ENCODE results near the gene BIN1. TPM values are rescaled to one million over a fixed set of nuclear protein-coding genes. Genes with fewer than 3 reads are reported as not detected.

The BIN1 gene
- total and polyA plus RNA-seq, 4 donors: 15.4 to 37.9 (median 21.6) TPM

- Histone ChIP-seq H3K4me1 (ENCODE audit: control insufficient read depth in 1 of 2, insufficient read depth in 2 of 2, low read length in 2 of 2) (no peaks in the 10 kb centered on the region), H3K9me3 (ENCODE audit: control insufficient read depth, low read length) (no peaks in the 10 kb centered on the region), H3K4me3 (ENCODE audit: low read length in 2 of 2) (no peak overlapping the region), H3K27me3 (ENCODE audit: control insufficient read depth in 1 of 2, insufficient read depth in 2 of 2, low read length in 1 of 2) (no peaks in the 10 kb centered on the region), H3K36me3 (ENCODE audit: control insufficient read depth in 1 of 2, insufficient read depth in 2 of 2, low read length in 1 of 2) (no peaks in the 10 kb centered on the region), H3K27ac (ENCODE audit: low read depth in 1 of 2, low read length in 2 of 2) (no peak overlapping the region)
- DNase-seq (peak; percentile 38 to 72), ATAC-seq (ENCODE audit: low FRiP score) (no peak)
- WGBS, 2 donors: 90 to 93% methylated on average over 24 of the region's 24 CpGs
- intact Hi-C loops (cut with DNase I): loop anchor here in 1 of 2 donors (5.0 kb wide), 1 partner anchor 36 kb away; no protein-coding TSS in a partner anchor
These were observed 3.5 kb downstream of the BIN1 start for GRCh38 chr2:127103243-127104165.

GRCh38 chr2:127102521-127103242, 4.3 kb downstream of the BIN1 start:
- no peaks in the 10 kb centered on the region for H3K27me3 ChIP-seq (ENCODE audit: control insufficient read depth in 1 of 2, insufficient read depth in 2 of 2, low read length in 1 of 2)
- intact Hi-C loops (cut with DNase I): loop anchor here in 1 of 2 donors (5.0 kb wide), 1 partner anchor 35 kb away; no protein-coding TSS in a partner anchor
- H3K9me3 ChIP-seq (ENCODE audit: control insufficient read depth, low read length): no peaks in the 10 kb centered on the region
- no peaks in the 10 kb centered on the region for H3K36me3 ChIP-seq (ENCODE audit: control insufficient read depth in 1 of 2, insufficient read depth in 2 of 2, low read length in 1 of 2)
- ATAC-seq (ENCODE audit: low FRiP score) (no peak), DNase-seq (peak; percentile 22 to 41)
- 87 to 89% methylated on average over 5 of the region's 5 CpGs for WGBS, 2 donors
- H3K27ac ChIP-seq (ENCODE audit: low read depth in 1 of 2, low read length in 2 of 2): no peak overlapping the region
- H3K4me3 ChIP-seq (ENCODE audit: low read length in 2 of 2): no peak overlapping the region
- H3K4me1 ChIP-seq (ENCODE audit: control insufficient read depth in 1 of 2, insufficient read depth in 2 of 2, low read length in 2 of 2): no peaks in the 10 kb centered on the region

GRCh38 chr2:127101756-127102477, 5.0 kb downstream of the BIN1 start:
- no peak overlapping the region for H3K27ac ChIP-seq (ENCODE audit: low read depth in 1 of 2, low read length in 2 of 2)
- no peaks in the 10 kb centered on the region for H3K27me3 ChIP-seq (ENCODE audit: control insufficient read depth in 1 of 2, insufficient read depth in 2 of 2, low read length in 1 of 2)
- intact Hi-C loops (cut with DNase I): loop anchor here in 1 of 2 donors (5.0 kb wide), 1 partner anchor 35 kb away; no protein-coding TSS in a partner anchor
- DNase-seq: peak in 1 of 2 donors; percentile 44
- H3K36me3 ChIP-seq (ENCODE audit: control insufficient read depth in 1 of 2, insufficient read depth in 2 of 2, low read length in 1 of 2): no peaks in the 10 kb centered on the region
- no peaks in the 10 kb centered on the region for H3K9me3 ChIP-seq (ENCODE audit: control insufficient read depth, low read length)
- H3K4me3 ChIP-seq (ENCODE audit: low read length in 2 of 2): no peak overlapping the region
- WGBS, 2 donors: 90 to 94% methylated on average over 10 of the region's 10 CpGs
- H3K4me1 ChIP-seq (ENCODE audit: control insufficient read depth in 1 of 2, insufficient read depth in 2 of 2, low read length in 2 of 2): no peaks in the 10 kb centered on the region
- no peak for ATAC-seq (ENCODE audit: low FRiP score)

- no peaks in the 10 kb centered on the region for H3K36me3 ChIP-seq (ENCODE audit: control insufficient read depth in 1 of 2, insufficient read depth in 2 of 2, low read length in 1 of 2)
- intact Hi-C loops (cut with DNase I): loop anchor here in 1 of 2 donors (5.0 kb wide), 1 partner anchor 34 kb away; no protein-coding TSS in a partner anchor
- 93 to 95% methylated on average over 6 of the region's 6 CpGs for WGBS, 2 donors
- no peaks in the 10 kb centered on the region for H3K9me3 ChIP-seq (ENCODE audit: control insufficient read depth, low read length)
- no peaks in the 10 kb centered on the region for H3K27me3 ChIP-seq (ENCODE audit: control insufficient read depth in 1 of 2, insufficient read depth in 2 of 2, low read length in 1 of 2)
- ATAC-seq (ENCODE audit: low FRiP score) (no peak), DNase-seq (no peak)
- no peaks in the 10 kb centered on the region for H3K4me1 ChIP-seq (ENCODE audit: control insufficient read depth in 1 of 2, insufficient read depth in 2 of 2, low read length in 2 of 2)
- no peak overlapping the region for H3K4me3 ChIP-seq (ENCODE audit: low read length in 2 of 2)
- no peak overlapping the region for H3K27ac ChIP-seq (ENCODE audit: low read depth in 1 of 2, low read length in 2 of 2)
These were observed 5.8 kb downstream of the BIN1 start for GRCh38 chr2:127101048-127101611.

GRCh38 chr2:127100251-127101047, 6.5 kb downstream of the BIN1 start:
- intact Hi-C loops (cut with DNase I): loop anchor here in 1 of 2 donors (5.0 kb wide), 1 partner anchor 33 kb away; no protein-coding TSS in a partner anchor
- no peaks in the 10 kb centered on the region for H3K9me3 ChIP-seq (ENCODE audit: control insufficient read depth, low read length)
- no peak for ATAC-seq (ENCODE audit: low FRiP score)
- no peaks in the 10 kb centered on the region for H3K36me3 ChIP-seq (ENCODE audit: control insufficient read depth in 1 of 2, insufficient read depth in 2 of 2, low read length in 1 of 2)
- no peaks in the 10 kb centered on the region for H3K4me1 ChIP-seq (ENCODE audit: control insufficient read depth in 1 of 2, insufficient read depth in 2 of 2, low read length in 2 of 2)
- no peaks in the 10 kb centered on the region for H3K27me3 ChIP-seq (ENCODE audit: control insufficient read depth in 1 of 2, insufficient read depth in 2 of 2, low read length in 1 of 2)
- no peak overlapping the region for H3K4me3 ChIP-seq (ENCODE audit: low read length in 2 of 2)
- 86 to 88% methylated on average over 15 of the region's 15 CpGs for WGBS, 2 donors
- peak; percentile 30 to 69 for DNase-seq
- H3K27ac ChIP-seq (ENCODE audit: low read depth in 1 of 2, low read length in 2 of 2): no peak overlapping the region

- Histone ChIP-seq H3K4me1 (ENCODE audit: control insufficient read depth in 1 of 2, insufficient read depth in 2 of 2, low read length in 2 of 2) (no peaks in the 10 kb centered on the region), H3K27ac (ENCODE audit: low read depth in 1 of 2, low read length in 2 of 2) (no peak overlapping the region), H3K4me3 (ENCODE audit: low read length in 2 of 2) (no peak overlapping the region), H3K9me3 (ENCODE audit: control insufficient read depth, low read length) (no peaks in the 10 kb centered on the region), H3K27me3 (ENCODE audit: control insufficient read depth in 1 of 2, insufficient read depth in 2 of 2, low read length in 1 of 2) (no peaks in the 10 kb centered on the region), H3K36me3 (ENCODE audit: control insufficient read depth in 1 of 2, insufficient read depth in 2 of 2, low read length in 1 of 2) (no peaks in the 10 kb centered on the region)
- ATAC-seq (ENCODE audit: low FRiP score): no peak
- DNase-seq: peak; percentile 34 to 72
- intact Hi-C loops (cut with DNase I): no loop called here
- 85% methylated on average over 7 of the region's 7 CpGs for WGBS, 2 donors
These were observed 8.2 kb downstream of the BIN1 start for GRCh38 chr2:127098711-127099110.

- Histone ChIP-seq H3K27ac (ENCODE audit: low read depth in 1 of 2, low read length in 2 of 2) (no peak overlapping the region), H3K36me3 (ENCODE audit: control insufficient read depth in 1 of 2, insufficient read depth in 2 of 2, low read length in 1 of 2) (no peaks in the 10 kb centered on the region), H3K9me3 (ENCODE audit: control insufficient read depth, low read length) (no peaks in the 10 kb centered on the region), H3K4me3 (ENCODE audit: low read length in 2 of 2) (no peak overlapping the region), H3K4me1 (ENCODE audit: control insufficient read depth in 1 of 2, insufficient read depth in 2 of 2, low read length in 2 of 2) (no peaks in the 10 kb centered on the region), H3K27me3 (ENCODE audit: control insufficient read depth in 1 of 2, insufficient read depth in 2 of 2, low read length in 1 of 2) (no peaks in the 10 kb centered on the region)
- intact Hi-C loops (cut with DNase I): no loop called here
- ATAC-seq (ENCODE audit: low FRiP score) (no peak), DNase-seq (peak; percentile 32 to 66)
- WGBS, 2 donors: 92 to 96% methylated on average over 15 to 16 of the region's 16 CpGs
These were observed 8.9 kb downstream of the BIN1 start for GRCh38 chr2:127097841-127098651.
